ENCODE data around the gene APBB2. TPM values are rescaled to one million over a fixed set of nuclear protein-coding genes. Genes with fewer than 3 reads are reported as not detected.

Gene APBB2
- total and polyA plus RNA-seq, 10 of the 15 experiments (the other 5 are each of a cell fraction or from before 2014, with no cell fraction given) = 2.7 to 24.6 (median 19.0) TPM

GRCh38 chr4:40833212-40833611 lies 381.1 kb downstream of the APBB2 start:
- DNase-seq (ENCODE audit: low read depth, low spot score) (no peak), FAIRE-seq (no peak), ATAC-seq (no peak)
- peaks cover 2% of the 10 kb centered on the region in 2 experiments; a peak in 2 of 4 replicates for H3K36me3 ChIP-seq (ENCODE audit: control insufficient read depth in 2 of 2, insufficient read depth in 2 of 2, low read length in 1 of 2)
- H3K4me3 ChIP-seq = no peak overlapping the region
- no peaks in the 10 kb centered on the region for H4K20me1 ChIP-seq (ENCODE audit: control insufficient read depth, insufficient read depth)
- ChIA-PET RAD21 (ENCODE audit: unreplicated experiment) (no interaction called here), CTCF (no interaction called here), POLR2A (interaction anchor here (0.5 to 0.6 kb wide), 2 partner anchors 68 to 249 kb away, joined by 3 read pairs; no protein-coding TSS in a partner anchor), SMC1A (ENCODE audit: uncharacterized antibody, unreplicated experiment) (interaction anchor here (1.9 kb wide), 1 partner anchor 97 kb away, joined by 4 read pairs; no protein-coding TSS in a partner anchor)
- H3K4me2 ChIP-seq (ENCODE audit: control insufficient read depth, insufficient read depth) = no peak overlapping the region
- no peak overlapping the region for H2AFZ ChIP-seq (ENCODE audit: control insufficient read depth, low read depth, low read length)
- no peak overlapping the region for H3K9ac ChIP-seq (ENCODE audit: control insufficient read depth, insufficient read depth, low read length)
- no peaks in the 10 kb centered on the region for H3K4me1 ChIP-seq (ENCODE audit: control insufficient read depth, insufficient read depth, low read length)
- intact Hi-C loops (cut with micrococcal nuclease; ENCODE audit: unreplicated experiment) (no loop called here), in situ Hi-C loops (cut with MboI) (no loop called here)
- H3K79me2 ChIP-seq (ENCODE audit: control insufficient read depth, insufficient read depth, low read length) = no peaks in the 10 kb centered on the region
- no TSS peak for BruUV-seq (replicated peaks)
- TF ChIP-seq ATF2 (IDR thresholded peaks at IDR 0.05; ENCODE audit: low read length) (no peak), E2F4 (IDR thresholded peaks at IDR 0.05; ENCODE audit: low read depth, low read length) (no peak), MAX (IDR thresholded peaks at IDR 0.05; ENCODE audit: low read depth, low read length) (no peak)
- WGBS (ENCODE audit: insufficient coverage, insufficient replicate concordance, low lambda C conversion rate, missing lambda C conversion rate) = 85% methylated on average over 11 of the region's 11 CpGs
- H3K9me3 ChIP-seq (replicated peaks; ENCODE audit: control insufficient read depth, insufficient read depth, low read length) = peaks cover 2% of the 10 kb centered on the region; the same call in 2 of the 3 replicates
- no peaks in the 10 kb centered on the region for H3K27me3 ChIP-seq (replicated peaks in 1 of 2; ENCODE audit: control insufficient read depth in 2 of 2, insufficient read depth in 2 of 2, low read length in 1 of 2)
- H3K27ac ChIP-seq (ENCODE audit: control insufficient read depth, insufficient read depth) = no peak overlapping the region

- SMC1A ChIA-PET (ENCODE audit: uncharacterized antibody, unreplicated experiment) = interaction anchor here (1.9 kb wide), 1 partner anchor 96 kb away, joined by 4 read pairs; no protein-coding TSS in a partner anchor
Measured at GRCh38 chr4:40832175-40832574, 382.2 kb downstream of the APBB2 start.

More at GRCh38 chr4:40832175-40832574, 382.2 kb downstream of the APBB2 start:
- Histone ChIP-seq H3K4me1 (ENCODE audit: control insufficient read depth, insufficient read depth, low read length) (no peaks in the 10 kb centered on the region), H2AFZ (ENCODE audit: control insufficient read depth, low read depth, low read length) (no peak overlapping the region), H3K9me3 (replicated peaks; ENCODE audit: control insufficient read depth, insufficient read depth, low read length) (peaks cover 2% of the 10 kb centered on the region; the same call in 2 of the 3 replicates), H3K4me3 (no peak overlapping the region), H3K27ac (ENCODE audit: control insufficient read depth, insufficient read depth) (no peak overlapping the region), H3K79me2 (ENCODE audit: control insufficient read depth, insufficient read depth, low read length) (no peaks in the 10 kb centered on the region), H3K36me3 (ENCODE audit: control insufficient read depth in 2 of 2, insufficient read depth in 2 of 2, low read length in 1 of 2) (peaks cover 2% of the 10 kb centered on the region in 2 experiments; a peak in 1 of 4 replicates), H3K27me3 (replicated peaks in 1 of 2; ENCODE audit: control insufficient read depth in 2 of 2, insufficient read depth in 2 of 2, low read length in 1 of 2) (no peaks in the 10 kb centered on the region), H4K20me1 (ENCODE audit: control insufficient read depth, insufficient read depth) (no peaks in the 10 kb centered on the region), H3K9ac (ENCODE audit: control insufficient read depth, insufficient read depth, low read length) (no peak overlapping the region), H3K4me2 (ENCODE audit: control insufficient read depth, insufficient read depth) (no peak overlapping the region)
- no peak for DNase-seq (ENCODE audit: low read depth, low spot score)
- no peak for FAIRE-seq
- no peak for ATAC-seq
- 78% methylated on average over 11 of the region's 11 CpGs for WGBS (ENCODE audit: insufficient coverage, insufficient replicate concordance, low lambda C conversion rate, missing lambda C conversion rate)
- intact Hi-C loops (cut with micrococcal nuclease; ENCODE audit: unreplicated experiment) (no loop called here), in situ Hi-C loops (cut with MboI) (no loop called here)
- no TSS peak for BruUV-seq (replicated peaks)
- ChIA-PET POLR2A (no interaction called here), CTCF (no interaction called here), RAD21 (ENCODE audit: unreplicated experiment) (no interaction called here)
- TF ChIP-seq ZBED1 (IDR thresholded peaks at IDR 0.05; ENCODE audit: borderline replicate concordance) = no peak
